ENCODE measurements around the gene CTSZ.

- TF ChIP-seq POLR2A (IDR thresholded peaks at IDR 0.05), result no peak
- TF ChIP-seq CTCF (IDR thresholded peaks at IDR 0.05), result no peak
Observed at GRCh38 chr20:58985656-58986055, 21.4 kb downstream of the CTSZ start.

Data from uterus (tissue), 2 donors.